AG09309 (cell line): ENCODE results near the gene ATAT1.
A peak's percentile ranks its signal among the peaks of the same experiment; 100 is the strongest.

Experiments used
- DNase-seq: peaks from one replicate; pipeline ENCODE4 v3.0.0-alpha.2; 2010; ENCODE audit warnings: low read depth
- H3K4me3 ChIP-seq: 2 replicates; pipeline ENCODE4 v1.5.1; 2011; ENCODE audit warnings: mild to moderate bottlenecking, low read depth, low read length, moderate library complexity; ENCODE audit not compliant: control insufficient read depth
- TF ChIP-seq, protein P1 (sequence below): IDR thresholded peaks from 2 replicates; pipeline ENCODE4 v1.5.1; 2011; ENCODE audit warnings: mild to moderate bottlenecking, low read depth, low read length, inconsistent platforms; ENCODE audit not compliant: insufficient read depth, control insufficient read depth; ENCODE audit errors: missing control alignments

The ATAT1 gene

DNA sequence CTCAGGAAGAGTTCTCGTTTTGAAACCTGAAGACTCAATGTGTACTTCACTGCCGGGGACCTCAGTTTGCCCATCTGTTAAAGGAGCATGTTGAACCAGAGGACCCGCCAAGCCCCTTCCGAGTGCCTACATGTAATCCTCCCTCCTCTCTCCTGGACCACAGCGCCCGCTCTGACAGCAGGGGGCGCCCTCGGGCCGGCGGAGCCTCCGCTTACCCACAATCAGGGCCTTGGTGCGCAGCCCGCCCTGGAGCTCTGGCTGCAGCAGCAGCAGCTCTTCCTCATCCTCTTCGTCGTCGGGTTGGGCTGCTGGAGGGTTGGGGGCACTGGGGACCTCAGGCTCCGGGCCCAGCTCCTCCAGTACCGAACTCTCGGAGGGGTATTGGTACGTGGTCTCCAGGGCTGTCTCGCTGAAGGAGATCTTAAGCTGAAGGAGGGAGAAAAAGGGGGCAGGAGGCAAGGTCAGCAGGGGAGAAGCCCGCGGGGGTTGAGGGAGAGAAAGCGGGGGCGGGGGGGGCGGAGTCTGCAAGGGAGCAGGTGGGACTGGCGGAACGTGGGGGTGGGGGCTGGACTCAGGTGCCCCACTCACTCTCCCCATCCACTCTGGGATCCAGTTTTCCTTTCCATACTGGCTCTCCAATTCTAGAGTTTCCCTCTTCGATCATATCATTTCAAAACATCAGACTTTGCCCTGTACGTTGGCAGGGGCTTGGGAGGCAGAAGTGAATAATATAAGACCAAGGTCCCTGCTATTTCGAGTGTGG, 52.5 kb downstream of the ATAT1 start:
- TF ChIP-seq, protein P1, sequence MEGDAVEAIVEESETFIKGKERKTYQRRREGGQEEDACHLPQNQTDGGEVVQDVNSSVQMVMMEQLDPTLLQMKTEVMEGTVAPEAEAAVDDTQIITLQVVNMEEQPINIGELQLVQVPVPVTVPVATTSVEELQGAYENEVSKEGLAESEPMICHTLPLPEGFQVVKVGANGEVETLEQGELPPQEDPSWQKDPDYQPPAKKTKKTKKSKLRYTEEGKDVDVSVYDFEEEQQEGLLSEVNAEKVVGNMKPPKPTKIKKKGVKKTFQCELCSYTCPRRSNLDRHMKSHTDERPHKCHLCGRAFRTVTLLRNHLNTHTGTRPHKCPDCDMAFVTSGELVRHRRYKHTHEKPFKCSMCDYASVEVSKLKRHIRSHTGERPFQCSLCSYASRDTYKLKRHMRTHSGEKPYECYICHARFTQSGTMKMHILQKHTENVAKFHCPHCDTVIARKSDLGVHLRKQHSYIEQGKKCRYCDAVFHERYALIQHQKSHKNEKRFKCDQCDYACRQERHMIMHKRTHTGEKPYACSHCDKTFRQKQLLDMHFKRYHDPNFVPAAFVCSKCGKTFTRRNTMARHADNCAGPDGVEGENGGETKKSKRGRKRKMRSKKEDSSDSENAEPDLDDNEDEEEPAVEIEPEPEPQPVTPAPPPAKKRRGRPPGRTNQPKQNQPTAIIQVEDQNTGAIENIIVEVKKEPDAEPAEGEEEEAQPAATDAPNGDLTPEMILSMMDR = peak; percentile 93
- no peak for DNase-seq
- peak overlapping the region; percentile 3 for H3K4me3 ChIP-seq

DNA sequence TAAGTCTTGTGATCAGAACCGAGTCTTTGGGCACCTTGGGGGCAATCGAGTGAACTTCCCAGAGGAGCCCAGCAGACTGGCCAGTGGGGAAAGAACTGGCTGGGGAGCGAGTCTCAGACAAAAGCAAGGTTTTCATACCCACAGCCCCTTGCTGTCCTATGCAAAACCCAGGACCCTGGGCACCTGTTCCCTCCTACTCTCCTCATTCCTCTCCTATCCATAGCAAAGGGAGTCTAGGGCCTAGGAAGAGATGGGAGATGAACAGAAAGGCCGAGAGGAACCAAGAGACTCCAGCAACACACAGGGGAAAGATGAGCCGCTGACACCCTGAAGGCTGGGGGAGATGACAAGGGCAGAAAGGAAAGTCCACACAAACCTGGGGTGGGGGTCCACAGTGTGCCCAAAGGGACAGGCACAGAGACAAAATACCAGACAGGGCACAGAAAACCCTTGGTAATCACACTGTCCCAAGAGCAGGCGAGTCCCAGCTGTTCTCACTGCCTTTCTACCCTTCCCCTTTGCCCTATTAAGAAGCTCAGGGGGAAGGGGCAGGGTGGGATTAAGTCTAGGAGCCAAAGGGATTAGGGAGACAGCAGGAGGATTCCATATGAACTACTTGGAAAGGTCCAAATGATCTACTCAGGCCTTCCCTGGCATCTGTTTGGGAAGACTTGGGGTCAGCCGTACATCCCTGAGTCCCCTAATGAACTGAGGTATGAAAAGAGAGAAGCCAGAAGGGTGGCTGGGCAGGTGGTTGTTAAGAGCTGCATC, 53.3 kb downstream of the ATAT1 start:
- DNase-seq = no peak
- TF ChIP-seq, protein P1 = no peak
- no peak overlapping the region; the same call in 1 of the 2 replicates for H3K4me3 ChIP-seq

DNA sequence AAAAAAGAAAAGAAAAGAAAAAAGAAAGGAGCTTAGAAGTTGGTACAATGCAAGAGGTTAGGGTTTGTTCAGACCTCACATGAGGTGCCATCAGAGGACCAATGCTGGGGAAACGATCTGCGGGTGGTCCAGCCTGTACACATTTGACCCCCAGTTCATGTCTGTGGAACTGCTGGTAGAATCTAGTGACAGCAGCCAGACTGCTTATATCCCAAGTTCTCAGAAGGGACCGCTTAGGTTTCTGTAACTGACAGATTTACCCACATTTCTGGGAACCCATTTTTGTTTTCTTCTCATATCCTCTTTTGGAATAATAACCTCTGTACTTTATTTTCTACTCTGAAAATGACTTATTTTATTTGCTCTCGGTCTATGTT, 55.1 kb downstream of the ATAT1 start:
- DNase-seq = no peak
- peak overlapping the region; percentile 89 for H3K4me3 ChIP-seq
- TF ChIP-seq, protein P1 = no peak

DNA sequence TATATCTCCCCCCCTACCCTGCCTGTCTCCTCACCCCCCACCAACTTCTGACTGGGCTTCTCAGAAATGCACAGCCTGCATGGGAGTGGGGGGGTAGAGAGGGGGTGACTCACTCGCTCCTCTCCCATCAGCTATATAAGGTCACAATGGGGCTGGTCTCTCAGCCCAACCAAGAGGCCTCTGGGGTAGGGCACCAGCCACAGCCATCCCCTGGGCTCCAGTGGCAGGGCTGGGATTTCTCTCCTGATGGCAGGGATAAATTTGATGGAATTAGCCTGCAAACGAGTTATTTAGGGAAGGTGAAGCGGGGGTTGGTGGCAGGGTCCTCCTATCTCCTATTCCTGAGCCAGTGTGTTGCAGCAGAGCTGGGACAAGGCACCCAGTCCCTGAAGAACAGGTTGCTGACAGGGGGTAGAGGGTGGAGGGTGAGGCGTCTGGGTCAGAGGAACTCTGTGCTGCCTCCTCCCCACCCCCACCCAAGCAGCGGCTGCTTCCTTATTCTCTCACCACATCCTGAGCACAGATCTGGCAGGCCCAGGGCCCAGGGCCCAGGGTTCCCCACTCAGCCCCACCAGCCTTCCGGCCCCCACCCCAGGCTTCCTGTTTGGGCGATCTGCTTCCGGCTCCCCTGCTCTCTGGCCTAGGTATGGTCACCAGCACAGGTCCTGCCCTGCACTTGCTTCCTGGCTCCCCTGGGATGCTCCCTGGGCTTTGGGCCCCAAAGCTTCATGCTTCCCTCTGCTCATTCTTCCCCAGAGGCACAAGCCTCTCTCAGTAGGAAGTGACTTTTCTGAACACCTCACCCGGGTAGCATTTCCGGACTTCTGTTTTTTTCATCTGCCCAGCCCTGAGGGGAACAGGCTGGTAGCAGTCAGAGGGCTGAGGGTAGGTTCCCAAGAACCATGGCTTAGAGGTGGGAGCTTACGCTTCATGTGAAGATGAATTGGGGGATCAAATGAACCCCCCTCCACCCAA, 55.8 kb downstream of the ATAT1 start:
- TF ChIP-seq, protein P1 = no peak
- DNase-seq = peak; percentile 48

DNA sequence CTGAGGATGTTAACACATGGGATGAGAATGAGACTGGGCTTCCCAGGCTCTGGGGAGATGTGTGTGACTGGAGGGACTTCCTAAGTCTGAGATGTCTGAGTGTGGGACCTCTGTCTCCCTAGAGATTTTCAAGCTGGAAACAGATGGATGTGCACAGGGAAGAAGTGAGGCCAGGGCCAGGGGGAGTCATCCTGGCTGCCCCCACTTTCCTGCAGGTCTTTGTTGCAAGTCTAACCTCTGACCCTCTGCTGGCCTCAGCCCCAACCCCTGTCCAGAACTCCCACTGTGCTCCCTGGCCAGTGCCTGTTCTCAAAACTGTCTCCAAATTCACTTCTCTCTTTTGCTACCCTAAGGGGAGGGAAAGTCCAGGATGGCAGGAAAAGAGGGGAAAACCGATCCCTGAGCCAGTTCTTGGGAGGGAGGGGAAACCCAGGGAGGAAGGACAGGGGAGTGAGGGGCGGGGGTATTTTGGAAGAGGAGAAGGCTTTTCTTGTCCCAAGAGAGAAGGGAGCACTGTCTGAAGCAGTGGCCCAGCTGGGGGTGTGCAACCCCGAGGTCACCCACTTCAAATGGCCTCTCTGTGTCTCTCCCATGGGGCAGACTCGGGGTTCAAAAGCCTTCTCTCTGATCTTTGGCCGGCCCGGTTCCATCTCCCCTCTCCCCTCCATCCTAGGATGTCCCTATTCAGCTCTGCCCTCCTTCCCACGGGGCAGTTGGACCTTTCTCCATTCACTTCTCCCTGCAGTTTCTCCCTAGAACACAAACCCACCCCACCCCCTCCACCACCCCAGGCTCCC, 56.7 kb downstream of the ATAT1 start:
- TF ChIP-seq, protein P1 = no peak
- DNase-seq = no peak
- H3K4me3 ChIP-seq = peak overlapping the region; percentile 89

More for the DNA sequence above, 55.8 kb downstream of the ATAT1 start:
- peak overlapping the region; percentile 89 for H3K4me3 ChIP-seq
